HepG2 (cell line): ENCODE data around the gene PIR. TPM values are rescaled to one million over a fixed set of nuclear protein-coding genes. Genes with fewer than 3 reads are reported as not detected.
A peak's percentile ranks its signal among the peaks of the same experiment; 100 is the strongest.

Experiments
- AGO2 ChIP-seq: fragments of 200-400 bp; formaldehyde crosslinking; optimal IDR thresholded peaks from 2 replicates; pipeline ENCODE3; 2017; ENCODE audit warnings: mild to moderate bottlenecking, low read depth, low read length, moderate library complexity
- AKNA ChIP-seq: sonication (generic); formaldehyde crosslinking; IDR thresholded peaks from 2 replicates; pipeline ENCODE4 v1.4.0; 2020; ENCODE audit warnings: missing genetic modification reagents, borderline replicate concordance
- BHLHE40 ChIP-seq: IDR thresholded peaks from 2 replicates; pipeline ENCODE4 v1.6.1; 2011; ENCODE audit warnings: low read length, improper control_type of control experiment
- FUBP1 ChIP-seq: sonication (generic); formaldehyde crosslinking; IDR thresholded peaks from 2 replicates; pipeline ENCODE4 v1.5.1; 2020; ENCODE audit warnings: missing genetic modification reagents, mild to moderate bottlenecking, borderline replicate concordance
- HNRNPL ChIP-seq: fragments of 200-400 bp; formaldehyde crosslinking; IDR thresholded peaks from 2 replicates; pipeline ENCODE4 v1.6.1; 2017; ENCODE audit warnings: mild to moderate bottlenecking, low read depth, low read length
- HOXA7 ChIP-seq: sonication (generic); formaldehyde crosslinking; IDR thresholded peaks from 2 replicates; pipeline ENCODE4 v1.8.1; 2022; ENCODE audit warnings: mild to moderate bottlenecking, missing genetic modification reagents, moderate library complexity
- KLF6 ChIP-seq: IDR thresholded peaks from 2 replicates; pipeline ENCODE4 v1.8.0; 2016; ENCODE audit warnings: missing biosample characterization, missing genetic modification reagents
- NFYB ChIP-seq: sonication (generic); formaldehyde crosslinking; IDR thresholded peaks from 2 replicates; pipeline ENCODE4 v1.4.0; 2020; ENCODE audit warnings: missing genetic modification reagents
- PHB2 ChIP-seq: fragments of 450-650 bp; IDR thresholded peaks from 2 replicates; pipeline ENCODE4 v1.6.1; 2018; ENCODE audit not compliant: partially characterized antibody
- RARG ChIP-seq: sonication (generic); formaldehyde crosslinking; IDR thresholded peaks from 2 replicates; pipeline ENCODE4 v1.4.0; 2020; ENCODE audit warnings: low read depth, mild to moderate bottlenecking, missing genetic modification reagents
- SIN3A ChIP-seq: IDR thresholded peaks from 2 replicates; pipeline ENCODE4 v1.6.1; 2011; ENCODE audit warnings: low read depth, mild to moderate bottlenecking, control low read depth, low read length, borderline replicate concordance
- SIX1 ChIP-seq: sonication (generic); formaldehyde crosslinking; IDR thresholded peaks from 2 replicates; pipeline ENCODE4 v1.4.0; 2020; ENCODE audit warnings: missing genetic modification reagents, borderline replicate concordance
- SRSF1 ChIP-seq: fragments of 200-400 bp; formaldehyde crosslinking; optimal IDR thresholded peaks from 2 replicates; pipeline ENCODE3; 2017; ENCODE audit warnings: mild to moderate bottlenecking, low read depth, low read length, moderate library complexity
- SRSF4 ChIP-seq: fragments of 200-400 bp; formaldehyde crosslinking; IDR thresholded peaks from one replicate; pipeline ENCODE4 v1.6.1; 2018; ENCODE audit warnings: mild to moderate bottlenecking, low read depth, low read length, moderate library complexity; ENCODE audit not compliant: poor library complexity, severe bottlenecking
- SYNCRIP ChIP-seq: fragments of 200-400 bp; formaldehyde crosslinking; IDR thresholded peaks from 2 replicates; pipeline ENCODE4 v1.6.1; 2018; ENCODE audit warnings: mild to moderate bottlenecking, low read depth, low read length; ENCODE audit not compliant: insufficient read depth
- ZBTB7A ChIP-seq: sonication (generic); formaldehyde crosslinking; IDR thresholded peaks from 2 replicates; pipeline ENCODE4 v1.8.0; 2022; ENCODE audit warnings: mild to moderate bottlenecking, missing genetic modification reagents
- ZNF20 ChIP-seq: sonication (generic); formaldehyde crosslinking; IDR thresholded peaks from 2 replicates; pipeline ENCODE4 v1.4.0; 2020; ENCODE audit warnings: mild to moderate bottlenecking, moderate library complexity, missing genetic modification reagents
- ZNF543 ChIP-seq: sonication (generic); formaldehyde crosslinking; IDR thresholded peaks from 2 replicates; pipeline ENCODE4 v1.4.0; 2020; ENCODE audit warnings: mild to moderate bottlenecking, missing genetic modification reagents
- ZNF674 ChIP-seq: sonication (generic); formaldehyde crosslinking; IDR thresholded peaks from 2 replicates; pipeline ENCODE4 v1.5.0; 2020; ENCODE audit warnings: low read depth, mild to moderate bottlenecking, missing genetic modification reagents
- ZNF782 ChIP-seq: sonication (generic); formaldehyde crosslinking; IDR thresholded peaks from 2 replicates; pipeline ENCODE4 v1.4.0; 2020; ENCODE audit warnings: missing genetic modification reagents, mild to moderate bottlenecking, borderline replicate concordance
- ZNF816 ChIP-seq: sonication (generic); formaldehyde crosslinking; IDR thresholded peaks from 2 replicates; pipeline ENCODE4 v1.8.0; 2022; ENCODE audit warnings: missing genetic modification reagents, mild to moderate bottlenecking, borderline replicate concordance
- ZSCAN5A ChIP-seq: sonication (generic); formaldehyde crosslinking; IDR thresholded peaks from 2 replicates; pipeline ENCODE4 v1.8.0; 2022; ENCODE audit warnings: mild to moderate bottlenecking, missing genetic modification reagents, borderline replicate concordance
- polyA plus RNA-seq, 8 experiments: library from polyadenylated mRNA; depleted of rRNA in 3 of 8; stranded (reverse) in 7 of 8; unstranded in 1 of 8; fragments of >200 nt; fragmentation: Illumina TruSeq in 4 of 8; extraction: Trizol in 4 of 8; gene quantifications; 2 replicates each; pipeline versions ENCODE4 v1.2.1 to v1.2.3, GENCODE V29; 2011 to 2016; ENCODE audit warnings: low read depth in 4 of 8, missing spikeins in 1 of 8, mixed read lengths in 1 of 8; ENCODE audit not compliant: insufficient read depth in 1 of 8
- total RNA-seq, 5 experiments: library from RNA; depleted of rRNA; stranded (reverse); fragments of >200 nt; fragmentation: Illumina TruSeq; extraction: Trizol; gene quantifications; 2 replicates each; pipeline ENCODE4 v1.2.3, GENCODE V29; 2016; ENCODE audit warnings: low read depth in 1 of 5

The PIR gene
- total and polyA plus RNA-seq, 2 of the 13 experiments (the other 11 are each of a cell fraction or from before 2014, with no cell fraction given), result 12.2 to 38.0 TPM

- TF ChIP-seq HNRNPL (no peak), FUBP1 (CRISPR knock-in tag) (no peak), SYNCRIP (no peak), ZNF782 (no peak), PHB2 (no peak), ZNF20 (CRISPR knock-in tag) (no peak), SRSF1 (no peak), SIN3A (no peak), KLF6 (no peak), ZSCAN5A (no peak), SIX1 (CRISPR knock-in tag) (no peak), AGO2 (no peak), ZNF816 (CRISPR knock-in tag) (no peak; the same call in 1 of the 2 replicates), BHLHE40 (peak; percentile 45), ZNF543 (CRISPR knock-in tag) (peak; percentile 82), ZBTB7A (CRISPR knock-in tag) (no peak), AKNA (CRISPR knock-in tag) (no peak), SRSF4 (no peak), RARG (CRISPR knock-in tag) (no peak), HOXA7 (CRISPR knock-in tag) (no peak), NFYB (CRISPR knock-in tag) (no peak), ZNF674 (CRISPR knock-in tag) (no peak)
Measured at GRCh38 chrX:15493118-15493962, at the start of gene PIR (continued).
